Suppressor macrophage treated with lipopolysaccharide for 4 hours (primary cell): ENCODE measurements around the gene KCTD15.

Source experiments
- DNase-seq: peaks from one replicate; pipeline ENCODE4 v3.0.0-alpha.2; 2020

KCTD15 gene

GRCh38 chr19:33862981-33863380 is 66.3 kb downstream of the KCTD15 start:
- DNase-seq = no peak

- DNase-seq = no peak
Observed at GRCh38 chr19:33863436-33863835, 66.8 kb downstream of the KCTD15 start.

- no peak for DNase-seq
Observed at GRCh38 chr19:33864311-33864850, 67.7 kb downstream of the KCTD15 start.

GRCh38 chr19:33865306-33865705 is 68.6 kb downstream of the KCTD15 start:
- DNase-seq = no peak
